Right lobe of liver (tissue), 6 donors: Measurements from ENCODE around the gene OGFRL1. TPM values are rescaled to one million over a fixed set of nuclear protein-coding genes. Genes with fewer than 3 reads are reported as not detected.

Source experiments
- ATAC-seq, 4 donors: fragments of 200-7000 bp; cut with Tn5 transposase; one replicate each; pipeline ENCODE4 v1.9.1; 2020; ENCODE audit warnings: mild to moderate bottlenecking in 4 of 4, moderate library complexity in 4 of 4
- DNase-seq, 3 donors: peaks; one replicate each; pipeline ENCODE4 v3.0.0-alpha.2; 2020
- H3K27ac ChIP-seq, 3 donors: fragments of 200-600 bp; one replicate each; pipeline ENCODE4 v1.8.0; 2022
- H3K27me3 ChIP-seq, 2 donors: fragments of 200-600 bp; one replicate each; pipeline ENCODE4 v1.8.0; 2022
- H3K36me3 ChIP-seq, 4 donors: fragments of 200-600 bp; sonication (generic) in 1 of 4; one replicate each; pipeline versions ENCODE4 v1.5.1 to v1.8.0; 2017 to 2022; ENCODE audit warnings: control low read depth in 1 of 4
- H3K4me1 ChIP-seq, 4 donors: fragments of 200-600 bp; sonication (generic) in 1 of 4; one replicate each; pipeline versions ENCODE4 v1.5.1 to v1.8.0; 2017 to 2022; ENCODE audit warnings: control low read depth in 1 of 4
- H3K4me3 ChIP-seq, 3 donors: fragments of 200-600 bp; one replicate each; pipeline ENCODE4 v1.8.0; 2022
- H3K9me3 ChIP-seq, 4 donors: fragments of 200-600 bp; sonication (generic) in 1 of 4; one replicate each; pipeline versions ENCODE4 v1.5.1 to v1.8.0; 2017 to 2022; ENCODE audit warnings: control low read depth in 1 of 4
- POLR2A ChIP-seq: fragments of 450-650 bp; IDR thresholded peaks from one replicate; pipeline ENCODE4 v1.6.1; 2017; ENCODE audit warnings: antibody characterized with exemption, mild to moderate bottlenecking
- WGBS: methylation state at CpG from one replicate; pipeline ENCODE4 v1.1.6; 2018; ENCODE audit warnings: low coverage, low lambda C conversion rate; ENCODE audit not compliant: insufficient coverage; ENCODE audit errors: missing lambda C conversion rate; 5-methylcytosine and 5-hydroxymethylcytosine counted together
- intact Hi-C, 2 donors: fragments of 100-400 bp; cut with DNase I; formaldehyde crosslinking; loops; one replicate each; pipeline versions ENCODE4 v1.11.2 to v1.14.1; 2022
- total RNA-seq, 6 experiments: library from RNA; depleted of rRNA in 2 of 6; stranded (reverse); fragments of >200 nt in 2 of 6; fragmentation: NEBNext Ultra II Directional in 3 of 6; extraction: Animal tissue kit (Norgen Biotek cat#: 25700) in 3 of 6; gene quantifications; one replicate each; pipeline versions ENCODE4 v1.1.0 to v1.2.4, GENCODE V29; 2016 to 2023
- TF ChIP-seq, protein P1 (sequence below), 4 donors: fragments of 200-600 bp in 3 of 4; fragments of 450-650 bp in 1 of 4; IDR thresholded peaks; one replicate each; pipeline versions ENCODE4 v1.5.1 to v1.8.0; 2016 to 2022; ENCODE audit warnings: antibody characterized with exemption in 4 of 4, mild to moderate bottlenecking in 2 of 4
- donor health status: DM: no; HTN: yes; CAD: no.
- donor health status: DM: no; HTN: no; CAD: no.
- donor health status: DM: no; HTN: no; CAD: no.
- donor health status: DM: no; HTN: yes; CAD: no.
- donor health status: DM: no; HTN: yes; CAD: no.

OGFRL1 gene
- total RNA-seq, 6 experiments from 2014 or later = 1.5 to 6.9 (median 3.8) TPM

DNA sequence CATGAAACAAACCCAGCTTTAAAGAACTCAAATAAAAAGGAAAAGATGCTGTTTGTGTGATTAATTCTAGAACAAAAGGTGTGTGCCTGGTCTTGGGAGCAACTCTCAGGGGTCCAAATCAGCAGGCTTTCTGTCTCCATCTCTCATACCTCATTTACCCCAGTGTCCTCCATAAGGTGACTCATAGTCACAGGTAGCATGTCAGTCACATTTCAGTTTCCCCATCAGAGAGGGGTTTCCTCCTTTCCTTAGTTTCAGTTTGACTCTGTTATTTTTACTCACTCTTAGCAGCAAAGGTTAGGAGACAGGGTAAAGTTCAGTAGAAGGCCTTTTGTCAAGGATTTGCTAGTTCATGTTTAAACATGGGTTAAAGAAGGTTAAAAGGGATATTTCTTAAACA is 46.2 kb downstream of the OGFRL1 start:
- ATAC-seq (peak in 2 of 4 donors; percentile 23 to 59), DNase-seq (no peak)
- intact Hi-C loops = no loop called here
- no peaks in the 10 kb centered on the region for H3K27me3 ChIP-seq
- H3K9me3 ChIP-seq = no peaks in the 10 kb centered on the region
- H3K27ac ChIP-seq = no peak overlapping the region
- no peaks in the 10 kb centered on the region for H3K36me3 ChIP-seq
- H3K4me1 ChIP-seq = no peaks in the 10 kb centered on the region
- TF ChIP-seq, protein P1, sequence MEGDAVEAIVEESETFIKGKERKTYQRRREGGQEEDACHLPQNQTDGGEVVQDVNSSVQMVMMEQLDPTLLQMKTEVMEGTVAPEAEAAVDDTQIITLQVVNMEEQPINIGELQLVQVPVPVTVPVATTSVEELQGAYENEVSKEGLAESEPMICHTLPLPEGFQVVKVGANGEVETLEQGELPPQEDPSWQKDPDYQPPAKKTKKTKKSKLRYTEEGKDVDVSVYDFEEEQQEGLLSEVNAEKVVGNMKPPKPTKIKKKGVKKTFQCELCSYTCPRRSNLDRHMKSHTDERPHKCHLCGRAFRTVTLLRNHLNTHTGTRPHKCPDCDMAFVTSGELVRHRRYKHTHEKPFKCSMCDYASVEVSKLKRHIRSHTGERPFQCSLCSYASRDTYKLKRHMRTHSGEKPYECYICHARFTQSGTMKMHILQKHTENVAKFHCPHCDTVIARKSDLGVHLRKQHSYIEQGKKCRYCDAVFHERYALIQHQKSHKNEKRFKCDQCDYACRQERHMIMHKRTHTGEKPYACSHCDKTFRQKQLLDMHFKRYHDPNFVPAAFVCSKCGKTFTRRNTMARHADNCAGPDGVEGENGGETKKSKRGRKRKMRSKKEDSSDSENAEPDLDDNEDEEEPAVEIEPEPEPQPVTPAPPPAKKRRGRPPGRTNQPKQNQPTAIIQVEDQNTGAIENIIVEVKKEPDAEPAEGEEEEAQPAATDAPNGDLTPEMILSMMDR (IDR thresholded peaks at IDR 0.05) = no peak
- TF ChIP-seq POLR2A = no peak
- H3K4me3 ChIP-seq = no peak overlapping the region

DNA sequence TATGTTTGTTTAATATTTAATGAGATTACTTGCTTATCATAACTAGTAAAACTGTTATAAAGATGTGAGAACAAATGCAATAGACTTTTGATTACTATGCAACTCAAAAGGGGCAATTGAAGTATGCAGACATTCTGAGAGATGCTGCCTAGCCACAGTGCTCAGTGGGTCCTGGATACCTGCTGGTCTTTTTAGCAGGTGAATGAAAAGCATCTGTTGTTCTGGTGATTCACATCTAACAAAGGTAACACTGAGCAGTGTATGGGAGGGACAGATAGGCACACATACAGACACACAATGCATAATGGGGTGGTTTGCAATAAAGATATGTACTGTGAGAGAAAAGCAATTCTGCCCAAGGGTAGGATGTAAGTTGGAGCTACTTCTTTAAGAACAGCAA is 46.9 kb downstream of the OGFRL1 start:
- intact Hi-C loops = no loop called here
- no peaks in the 10 kb centered on the region for H3K27me3 ChIP-seq
- H3K27ac ChIP-seq = no peak overlapping the region
- no peaks in the 10 kb centered on the region for H3K9me3 ChIP-seq
- no peaks in the 10 kb centered on the region for H3K36me3 ChIP-seq
- ATAC-seq (no peak), DNase-seq (no peak)
- TF ChIP-seq, protein P1 (IDR thresholded peaks at IDR 0.05) = no peak
- no peak for TF ChIP-seq POLR2A
- no peaks in the 10 kb centered on the region for H3K4me1 ChIP-seq
- no peak overlapping the region for H3K4me3 ChIP-seq

DNA sequence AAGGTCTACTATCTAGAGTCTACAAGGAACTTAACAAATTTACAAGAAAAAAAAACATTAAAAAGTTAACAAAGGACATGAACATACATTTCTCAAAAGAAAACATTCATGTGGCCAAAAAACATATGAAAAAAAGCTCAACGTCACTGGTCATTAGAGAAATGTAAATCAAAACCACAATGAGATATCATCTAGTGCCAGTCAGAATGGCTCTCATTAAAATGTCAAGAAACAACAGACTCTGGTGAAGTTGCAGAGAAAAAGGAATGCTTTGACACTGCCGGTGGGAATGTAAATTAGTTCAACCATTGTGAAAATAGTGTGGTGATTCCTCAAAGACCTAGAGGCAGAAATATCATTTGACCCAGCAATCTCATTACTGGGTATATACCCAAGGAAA is 48.3 kb downstream of the OGFRL1 start:
- TF ChIP-seq POLR2A = no peak
- TF ChIP-seq, protein P1 (IDR thresholded peaks at IDR 0.05) = no peak
- 77% methylated on average over 2 of the region's 2 CpGs for WGBS
- no peak for ATAC-seq
- no peak overlapping the region for H3K4me3 ChIP-seq
- no peak for DNase-seq
- H3K9me3 ChIP-seq = no peaks in the 10 kb centered on the region
- no peaks in the 10 kb centered on the region for H3K4me1 ChIP-seq
- H3K36me3 ChIP-seq = no peaks in the 10 kb centered on the region
- H3K27me3 ChIP-seq = no peaks in the 10 kb centered on the region
- intact Hi-C loops = no loop called here
- H3K27ac ChIP-seq = no peak overlapping the region

DNA sequence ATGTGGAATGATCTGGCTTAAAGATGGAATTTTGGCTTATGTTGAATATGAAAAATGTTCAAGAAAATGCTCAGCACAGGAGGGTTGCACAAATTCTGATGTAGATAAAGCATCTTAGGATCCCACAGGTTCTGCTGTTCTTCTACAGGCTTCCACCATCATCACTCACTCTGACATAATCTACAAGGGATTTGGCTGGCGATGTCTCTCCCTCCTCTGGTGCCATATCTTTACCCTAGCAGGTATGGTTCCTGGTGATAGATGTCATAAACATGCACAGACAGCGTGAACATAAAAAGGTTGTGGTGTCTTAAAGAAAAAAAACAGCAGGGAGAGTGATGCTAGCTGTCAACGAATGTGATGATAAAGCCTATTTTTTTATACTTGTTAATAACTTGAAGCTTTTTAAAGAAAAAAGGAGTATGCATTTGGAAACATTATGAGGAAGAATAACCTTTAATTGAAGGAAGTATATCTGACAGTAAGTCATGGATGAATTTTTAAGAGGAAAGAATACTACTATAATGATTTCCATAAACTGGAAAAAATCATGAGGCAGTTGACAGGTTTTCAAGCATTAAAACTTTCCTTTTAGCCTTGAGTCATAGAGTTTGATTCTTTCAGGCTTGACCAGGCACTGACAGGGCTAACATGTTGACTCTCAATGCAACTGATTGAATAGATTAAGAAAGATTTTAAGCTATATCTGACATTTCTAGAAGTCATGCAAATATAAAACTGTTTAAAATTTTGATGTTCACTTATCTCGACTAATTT is 50.1 kb downstream of the OGFRL1 start:
- DNase-seq (no peak), ATAC-seq (no peak)
- Histone ChIP-seq H3K4me1 (no peaks in the 10 kb centered on the region), H3K36me3 (no peaks in the 10 kb centered on the region), H3K4me3 (no peak overlapping the region), H3K27me3 (no peaks in the 10 kb centered on the region), H3K9me3 (no peaks in the 10 kb centered on the region), H3K27ac (no peak overlapping the region)
- intact Hi-C loops = no loop called here
- 81% methylated on average over 4 of the region's 4 CpGs for WGBS
- TF ChIP-seq POLR2A = no peak
- TF ChIP-seq, protein P1 (IDR thresholded peaks at IDR 0.05) = no peak

DNA sequence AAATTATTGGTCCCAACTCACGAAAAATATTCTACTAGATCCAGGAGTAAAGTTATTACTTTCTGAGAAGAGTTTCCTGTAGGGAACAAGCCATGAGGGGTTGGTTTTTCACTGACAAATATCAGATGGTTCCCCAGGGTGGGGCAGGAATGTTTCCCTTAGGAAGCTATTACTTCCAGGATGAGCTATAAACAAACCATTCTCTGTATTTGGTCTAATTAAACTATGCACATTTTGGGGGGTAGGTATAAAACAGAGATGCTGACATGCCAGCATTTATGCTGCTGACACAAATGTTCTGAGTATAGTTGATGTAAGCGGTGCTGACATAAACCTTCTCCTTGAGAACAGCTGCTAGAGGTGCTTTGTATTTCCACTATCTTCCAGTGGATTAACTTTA is 54.2 kb downstream of the OGFRL1 start:
- 69% methylated on average over 2 of the region's 2 CpGs for WGBS
- no peak overlapping the region for H3K27ac ChIP-seq
- no peaks in the 10 kb centered on the region for H3K36me3 ChIP-seq
- intact Hi-C loops = no loop called here
- H3K9me3 ChIP-seq = no peaks in the 10 kb centered on the region
- TF ChIP-seq, protein P1 (IDR thresholded peaks at IDR 0.05) = no peak
- no peak for TF ChIP-seq POLR2A
- DNase-seq = no peak
- no peaks in the 10 kb centered on the region for H3K27me3 ChIP-seq
- H3K4me3 ChIP-seq = no peak overlapping the region
- H3K4me1 ChIP-seq = no peaks in the 10 kb centered on the region
- no peak for ATAC-seq
